ENCODE data around the gene SNX20. TPM values are rescaled to one million over a fixed set of nuclear protein-coding genes. Genes with fewer than 3 reads are reported as not detected.

The SNX20 gene
- total RNA-seq, 1 experiment from 2014 or later, result not detected

GRCh38 chr16:50711862-50712559 lies 30.9 kb upstream of the SNX20 start:
- Mint-ChIP-seq H3K4me1 (peaks cover 2 to 4% of the 10 kb centered on the region in 2 experiments; a peak in 1 of 4 replicates), H3K27me3 (ENCODE audit: low read depth) (no peaks in the 10 kb centered on the region; the same call in 1 of the 2 replicates), H3K9me3 (no peaks in the 10 kb centered on the region), H3K36me3 (ENCODE audit: insufficient read depth in 1 of 3, low read depth in 3 of 3) (no peaks in the 10 kb centered on the region), H3K4me3 (no peak overlapping the region; a peak in 1 of 5 replicates), H3K27ac (no peak overlapping the region)
- Histone ChIP-seq H3K56ac (ENCODE audit: insufficient read length, low read depth, low read length) (no peak overlapping the region), H3K4ac (ENCODE audit: low read depth, low read length) (no peak overlapping the region), H2BK12ac (ENCODE audit: insufficient read length, low read depth, low read length) (no peak overlapping the region), H2BK20ac (ENCODE audit: low read depth, low read length, poor library complexity, severe bottlenecking) (no peak overlapping the region), H4K20me1 (ENCODE audit: control insufficient read depth, insufficient read depth, insufficient read length) (no peaks in the 10 kb centered on the region), H3K79me2 (ENCODE audit: insufficient read depth, low read length) (no peaks in the 10 kb centered on the region), H2BK15ac (ENCODE audit: low read depth, low read length) (no peak overlapping the region), H4K5ac (ENCODE audit: insufficient read length, low read depth, low read length) (no peak overlapping the region), H3K4me1 (ENCODE audit: insufficient read depth, low read length) (no peaks in the 10 kb centered on the region), H3K9ac (ENCODE audit: extremely low read depth, insufficient read length, low read length) (no peak overlapping the region), H3K14ac (ENCODE audit: insufficient read depth, low read length) (no peak overlapping the region), H3K9me3 (ENCODE audit: control insufficient read depth, low read depth, low read length) (no peaks in the 10 kb centered on the region), H3K4me2 (ENCODE audit: insufficient read depth, insufficient read length, low read length) (no peak overlapping the region), H3K18ac (ENCODE audit: insufficient read length, low read depth, low read length) (no peak overlapping the region), H2AFZ (ENCODE audit: low read length) (no peak overlapping the region), H2BK5ac (ENCODE audit: insufficient read length, low read length) (no peak overlapping the region), H4K8ac (replicated peaks; ENCODE audit: insufficient read length, low read depth, low read length) (no peak overlapping the region), H3K23me2 (ENCODE audit: insufficient read length, low read depth, low read length, poor library complexity, severe bottlenecking) (no peaks in the 10 kb centered on the region), H3T11ph (ENCODE audit: low read length) (no peak overlapping the region), H4K91ac (ENCODE audit: insufficient read length, low read depth, low read length) (no peak overlapping the region), H2AK5ac (ENCODE audit: insufficient read length, low read length) (no peak overlapping the region), H3K23ac (ENCODE audit: insufficient read length, low read depth, low read length) (no peak overlapping the region), H2BK120ac (ENCODE audit: low read depth, low read length, poor library complexity, severe bottlenecking) (no peak overlapping the region), H3K27me3 (ENCODE audit: insufficient read depth, low read length) (no peaks in the 10 kb centered on the region), H3K27ac (ENCODE audit: insufficient read length, low read depth, low read length) (no peak overlapping the region), H3K79me1 (ENCODE audit: insufficient read depth, low read depth, low read length, poor library complexity, severe bottlenecking) (no peaks in the 10 kb centered on the region)
- TF ChIP-seq, protein P1, sequence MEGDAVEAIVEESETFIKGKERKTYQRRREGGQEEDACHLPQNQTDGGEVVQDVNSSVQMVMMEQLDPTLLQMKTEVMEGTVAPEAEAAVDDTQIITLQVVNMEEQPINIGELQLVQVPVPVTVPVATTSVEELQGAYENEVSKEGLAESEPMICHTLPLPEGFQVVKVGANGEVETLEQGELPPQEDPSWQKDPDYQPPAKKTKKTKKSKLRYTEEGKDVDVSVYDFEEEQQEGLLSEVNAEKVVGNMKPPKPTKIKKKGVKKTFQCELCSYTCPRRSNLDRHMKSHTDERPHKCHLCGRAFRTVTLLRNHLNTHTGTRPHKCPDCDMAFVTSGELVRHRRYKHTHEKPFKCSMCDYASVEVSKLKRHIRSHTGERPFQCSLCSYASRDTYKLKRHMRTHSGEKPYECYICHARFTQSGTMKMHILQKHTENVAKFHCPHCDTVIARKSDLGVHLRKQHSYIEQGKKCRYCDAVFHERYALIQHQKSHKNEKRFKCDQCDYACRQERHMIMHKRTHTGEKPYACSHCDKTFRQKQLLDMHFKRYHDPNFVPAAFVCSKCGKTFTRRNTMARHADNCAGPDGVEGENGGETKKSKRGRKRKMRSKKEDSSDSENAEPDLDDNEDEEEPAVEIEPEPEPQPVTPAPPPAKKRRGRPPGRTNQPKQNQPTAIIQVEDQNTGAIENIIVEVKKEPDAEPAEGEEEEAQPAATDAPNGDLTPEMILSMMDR (conservative IDR thresholded peaks at IDR 0.05), result no peak
- DNase-seq, result no peak
- no CpG with 5 or more reads among the region's 25 CpGs for WGBS (ENCODE audit: extremely low coverage, insufficient read length, low lambda C conversion rate)

Data from H9 (cell line).